Bone marrow (tissue), 2 donors: ENCODE data around the gene GPHN.

Source experiments
- DNase-seq, 2 donors: peaks; one replicate each; lab custom pipeline; 2025; lab: John Stamatoyannopoulos, UW

Gene GPHN

GRCh38 chr14:66507722-66508546 is at the start of gene GPHN:
GPHN (plus strand) TSS chr14:66508147.
- peak; percentile 18 to 93 for DNase-seq

- DNase-seq = no peak
Observed at GRCh38 chr14:66459603-66460002, 48.3 kb upstream of the GPHN start.

- no peak for DNase-seq
Observed at GRCh38 chr14:66464261-66464660, 43.7 kb upstream of the GPHN start.

- DNase-seq = no peak
Observed at GRCh38 chr14:66468778-66469367, 39.1 kb upstream of the GPHN start.

- no peak for DNase-seq
Observed at GRCh38 chr14:66471584-66471983, 36.4 kb upstream of the GPHN start.

GRCh38 chr14:66472251-66472650 is 35.7 kb upstream of the GPHN start:
- DNase-seq = no peak

GRCh38 chr14:66473223-66473622 is 34.7 kb upstream of the GPHN start:
- DNase-seq = no peak

- no peak for DNase-seq
Observed at GRCh38 chr14:66476964-66477363, 31.0 kb upstream of the GPHN start.

GRCh38 chr14:66477567-66477966 is 30.4 kb upstream of the GPHN start:
- DNase-seq = no peak

- DNase-seq = no peak
Observed at GRCh38 chr14:66482873-66483272, 25.1 kb upstream of the GPHN start.

- no peak for DNase-seq
Observed at GRCh38 chr14:66483322-66483721, 24.6 kb upstream of the GPHN start.

GRCh38 chr14:66485029-66485428 is 22.9 kb upstream of the GPHN start:
- DNase-seq = no peak

GRCh38 chr14:66485910-66486421 is 22.0 kb upstream of the GPHN start, which contains the start of gene CCDC196:
CCDC196 (plus strand) TSS chr14:66486371; CDS start chr14:66486503, 132 bp downstream.
- DNase-seq = no peak

- DNase-seq = no peak
Observed at GRCh38 chr14:66487164-66487563, 20.8 kb upstream of the GPHN start.

GRCh38 chr14:66490143-66491111 is 17.5 kb upstream of the GPHN start:
- DNase-seq = no peak

GRCh38 chr14:66493750-66494149 is 14.2 kb upstream of the GPHN start:
- DNase-seq = no peak

GRCh38 chr14:66495218-66496098 is 12.5 kb upstream of the GPHN start:
- DNase-seq = peak in 1 of 2 donors; percentile 13

GRCh38 chr14:66496188-66496807 is 11.6 kb upstream of the GPHN start:
- DNase-seq = no peak

- DNase-seq = no peak
Observed at GRCh38 chr14:66496911-66497310, 11.0 kb upstream of the GPHN start.

- DNase-seq = no peak
Observed at GRCh38 chr14:66498311-66498710, 9.6 kb upstream of the GPHN start.

GRCh38 chr14:66501592-66501991 is 6.4 kb upstream of the GPHN start:
- no peak for DNase-seq
